IMR-90 (cell line): ENCODE measurements around the gene CCK. TPM values are rescaled to one million over a fixed set of nuclear protein-coding genes. Genes with fewer than 3 reads are reported as not detected.

Experiments used
- ATAC-seq: fragments of 200-7000 bp; cut with Tn5 transposase; 2 replicates; pipeline ENCODE4 v1.9.1; 2020; ENCODE audit warnings: low read depth, mild to moderate bottlenecking, moderate library complexity
- BruUV-seq: library from RNA; stranded (reverse); fragments of 400-500 nt; replicated peaks from 2 replicates; lab custom pipeline; 2021; lab: Mats Ljungman, UMichigan
- CTCF ChIA-PET: fragments of 300-600 bp; formaldehyde crosslinking; extraction: SDS; loops from one replicate; lab custom pipeline; 2021; ENCODE audit warnings: antibody characterized with exemption; lab: Yijun Ruan, JAX
- POLR2A ChIA-PET: fragments of 300-600 bp; sonication (Branson Sonifier 250); formaldehyde crosslinking; loops from one replicate; lab custom pipeline; 2022; ENCODE audit warnings: antibody characterized with exemption; ENCODE audit not compliant: unreplicated experiment; lab: Charles Lee
- DNase-seq: peaks from one replicate; pipeline ENCODE4 v3.0.0; 2013
- H2AFZ ChIP-seq: replicated peaks from 2 replicates; pipeline ENCODE3; 2013; ENCODE audit warnings: low read length, mild to moderate bottlenecking; ENCODE audit not compliant: poor library complexity
- H2AK5ac ChIP-seq: 2 replicates; pipeline ENCODE4 v1.6.1; 2013; ENCODE audit warnings: low read depth, low read length, inconsistent platforms
- H2AK9ac ChIP-seq: replicated peaks from 2 replicates; pipeline ENCODE3; 2013; ENCODE audit warnings: mild to moderate bottlenecking, low read depth, low read length, moderate library complexity; ENCODE audit not compliant: poor library complexity
- H2BK120ac ChIP-seq: 2 replicates; pipeline ENCODE4 v1.6.1; 2013; ENCODE audit warnings: low read depth, low read length, inconsistent platforms
- H2BK15ac ChIP-seq: 3 replicates; pipeline ENCODE4 v1.6.1; 2013; ENCODE audit warnings: low read depth, low read length, inconsistent platforms
- H2BK20ac ChIP-seq: 2 replicates; pipeline ENCODE4 v1.6.1; 2013; ENCODE audit warnings: low read depth, mild to moderate bottlenecking, inconsistent platforms, low read length, moderate library complexity
- H2BK5ac ChIP-seq: 2 replicates; pipeline ENCODE4 v1.6.1; 2013; ENCODE audit warnings: mild to moderate bottlenecking, low read depth, low read length, inconsistent platforms; ENCODE audit not compliant: poor library complexity, severe bottlenecking
- H3K14ac ChIP-seq: replicated peaks from 2 replicates; pipeline ENCODE4 v1.6.1; 2013; ENCODE audit warnings: low read depth, low read length, inconsistent platforms
- H3K18ac ChIP-seq: 2 replicates; pipeline ENCODE4 v1.6.1; 2013; ENCODE audit warnings: low read depth, low read length, control low read depth
- H3K23ac ChIP-seq: 2 replicates; pipeline ENCODE4 v1.6.1; 2013; ENCODE audit warnings: low read depth, low read length, inconsistent platforms
- H3K27ac ChIP-seq: 2 replicates; pipeline ENCODE4 v1.5.1; 2013; ENCODE audit warnings: mild to moderate bottlenecking, control low read depth, low read length; ENCODE audit not compliant: insufficient read depth
- H3K27me3 ChIP-seq: 2 replicates; pipeline ENCODE4 v1.6.1; 2013; ENCODE audit warnings: low read length; ENCODE audit not compliant: control insufficient read depth, insufficient read depth
- H3K36me3 ChIP-seq: 2 replicates; pipeline ENCODE4 v1.6.1; 2013; ENCODE audit warnings: low read length, mixed read lengths; ENCODE audit not compliant: control insufficient read depth, insufficient read depth
- H3K4ac ChIP-seq: 2 replicates; pipeline ENCODE4 v1.6.1; 2013; ENCODE audit warnings: low read depth, low read length, inconsistent platforms
- H3K4me1 ChIP-seq: 2 replicates; pipeline ENCODE4 v1.6.1; 2013; ENCODE audit warnings: low read length, mixed read lengths; ENCODE audit not compliant: control insufficient read depth, insufficient read depth
- H3K4me2 ChIP-seq: 2 replicates; pipeline ENCODE4 v1.6.1; 2013; ENCODE audit warnings: low read depth, mild to moderate bottlenecking, control low read depth, low read length, moderate library complexity
- H3K4me3 ChIP-seq: 2 replicates; pipeline ENCODE4 v1.5.1; 2013; ENCODE audit warnings: low read depth, mild to moderate bottlenecking, control low read depth, low read length, moderate library complexity; ENCODE audit not compliant: insufficient read depth
- H3K56ac ChIP-seq: 2 replicates; pipeline ENCODE4 v1.6.1; 2013; ENCODE audit warnings: low read length, inconsistent platforms; ENCODE audit not compliant: insufficient read depth; ENCODE audit errors: extremely low read depth
- H3K79me1 ChIP-seq, 2 experiments: 2 replicates each; pipeline ENCODE4 v1.6.1; 2013; ENCODE audit warnings: low read length in 2 of 2, inconsistent platforms in 1 of 2, low read depth in 1 of 2
- H3K9ac ChIP-seq: 2 replicates; pipeline ENCODE4 v1.6.1; 2013; ENCODE audit warnings: low read depth, low read length, control low read depth
- H3K9me1 ChIP-seq: 2 replicates; pipeline ENCODE4 v1.6.1; 2013; ENCODE audit warnings: low read length, inconsistent platforms; ENCODE audit not compliant: insufficient read depth
- H3K9me3 ChIP-seq: 2 replicates; pipeline ENCODE4 v1.6.1; 2013; ENCODE audit warnings: low read length; ENCODE audit not compliant: control insufficient read depth, insufficient read depth
- H4K20me1 ChIP-seq: 2 replicates; pipeline ENCODE4 v1.6.1; 2013; ENCODE audit warnings: low read length, inconsistent platforms; ENCODE audit not compliant: insufficient read depth
- H4K5ac ChIP-seq: 2 replicates; pipeline ENCODE4 v1.6.1; 2013; ENCODE audit warnings: mild to moderate bottlenecking, low read depth, low read length, control low read depth
- H4K8ac ChIP-seq, 2 experiments: 2 replicates each; pipeline ENCODE4 v1.6.1; 2013; ENCODE audit warnings: low read depth in 2 of 2, low read length in 2 of 2, control low read depth in 1 of 2, inconsistent platforms in 1 of 2
- H4K91ac ChIP-seq: 2 replicates; pipeline ENCODE4 v1.6.1; 2013; ENCODE audit warnings: low read depth, low read length, inconsistent platforms; ENCODE audit not compliant: insufficient read depth
- CEBPB ChIP-seq: IDR thresholded peaks from 2 replicates; pipeline ENCODE4 v1.6.1; 2012; ENCODE audit warnings: low read depth, low read length, improper control_type of control experiment
- CTCF ChIP-seq: conservative IDR thresholded peaks from 2 replicates; pipeline ENCODE4 v1.5.1; 2012; ENCODE audit warnings: mild to moderate bottlenecking, low read depth, low read length, improper control_type of control experiment
- FOS ChIP-seq: fragments of 150-350 bp; IDR thresholded peaks from 2 replicates; pipeline ENCODE4 v1.6.1; 2016; ENCODE audit warnings: low read depth, low read length
- MAFK ChIP-seq: IDR thresholded peaks from 2 replicates; pipeline ENCODE4 v1.6.1; 2012; ENCODE audit warnings: low read depth, low read length, improper control_type of control experiment
- MXI1 ChIP-seq: IDR thresholded peaks from 2 replicates; pipeline ENCODE4 v1.6.1; 2012; ENCODE audit warnings: low read depth, mild to moderate bottlenecking, low read length, moderate library complexity, borderline replicate concordance
- NFE2L2 ChIP-seq: fragments of 150-350 bp; IDR thresholded peaks from 2 replicates; pipeline ENCODE4 v1.6.1; 2016; ENCODE audit warnings: low read depth, mild to moderate bottlenecking, low read length
- POLR2A ChIP-seq: IDR thresholded peaks from 2 replicates; pipeline ENCODE4 v1.6.1; 2012; ENCODE audit warnings: mild to moderate bottlenecking, low read depth, low read length
- RAD21 ChIP-seq: IDR thresholded peaks from 2 replicates; pipeline ENCODE4 v1.6.1; 2012; ENCODE audit warnings: low read length, improper control_type of control experiment
- RCOR1 ChIP-seq: IDR thresholded peaks from 2 replicates; pipeline ENCODE4 v1.6.1; 2012; ENCODE audit warnings: mild to moderate bottlenecking, low read length, improper control_type of control experiment; ENCODE audit not compliant: insufficient replicate concordance
- SMC3 ChIP-seq: fragments of 150-350 bp; IDR thresholded peaks from 2 replicates; pipeline ENCODE4 v1.6.1; 2016; ENCODE audit warnings: low read depth, mild to moderate bottlenecking, antibody characterized with exemption, low read length, moderate library complexity
- WGBS, 2 experiments: methylation state at CpG; one replicate each; pipeline versions ENCODE4 v1.1.5 to v1.1.7; 2013; ENCODE audit warnings: missing lambda C conversion rate in 2 of 2; ENCODE audit not compliant: insufficient read length in 1 of 2; ENCODE audit errors: extremely low coverage in 2 of 2; 5-methylcytosine and 5-hydroxymethylcytosine counted together
- dilution Hi-C: fragments of 300-500 bp; cut with HindIII; formaldehyde crosslinking; loops from one replicate; pipeline ENCODE4 v1.14.3; 2018; ENCODE audit warnings: low sequenced_read_pairs; ENCODE audit not compliant: unreplicated experiment
- in situ Hi-C: fragments of 300-500 bp; cut with MboI; formaldehyde crosslinking; loops from 3 replicates; pipeline ENCODE4 v1.14.3; 2019; ENCODE audit warnings: low sequenced_read_pairs, inconsistent platforms, mixed read lengths
- intact Hi-C: fragments of 100-400 bp; cut with micrococcal nuclease; formaldehyde crosslinking; loops from 2 replicates; pipeline ENCODE4 v1.10.0; 2022
- polyA plus RNA-seq, 3 experiments: library from polyadenylated mRNA; depleted of rRNA; stranded (reverse); fragments of >200 nt; gene quantifications; 2 replicates each; pipeline ENCODE4 v1.2.3, GENCODE V29; 2012; ENCODE audit warnings: low replicate concordance in 1 of 3
- total RNA-seq: library from RNA; depleted of rRNA; stranded (reverse); fragments of >200 nt; gene quantifications from 2 replicates; pipeline ENCODE4 v1.2.3, GENCODE V29; 2012

Gene CCK
- total and polyA plus RNA-seq, 2 of the 4 experiments (the other 2 are of a cell fraction) = 0.43 TPM; not detected in 1

DNA sequence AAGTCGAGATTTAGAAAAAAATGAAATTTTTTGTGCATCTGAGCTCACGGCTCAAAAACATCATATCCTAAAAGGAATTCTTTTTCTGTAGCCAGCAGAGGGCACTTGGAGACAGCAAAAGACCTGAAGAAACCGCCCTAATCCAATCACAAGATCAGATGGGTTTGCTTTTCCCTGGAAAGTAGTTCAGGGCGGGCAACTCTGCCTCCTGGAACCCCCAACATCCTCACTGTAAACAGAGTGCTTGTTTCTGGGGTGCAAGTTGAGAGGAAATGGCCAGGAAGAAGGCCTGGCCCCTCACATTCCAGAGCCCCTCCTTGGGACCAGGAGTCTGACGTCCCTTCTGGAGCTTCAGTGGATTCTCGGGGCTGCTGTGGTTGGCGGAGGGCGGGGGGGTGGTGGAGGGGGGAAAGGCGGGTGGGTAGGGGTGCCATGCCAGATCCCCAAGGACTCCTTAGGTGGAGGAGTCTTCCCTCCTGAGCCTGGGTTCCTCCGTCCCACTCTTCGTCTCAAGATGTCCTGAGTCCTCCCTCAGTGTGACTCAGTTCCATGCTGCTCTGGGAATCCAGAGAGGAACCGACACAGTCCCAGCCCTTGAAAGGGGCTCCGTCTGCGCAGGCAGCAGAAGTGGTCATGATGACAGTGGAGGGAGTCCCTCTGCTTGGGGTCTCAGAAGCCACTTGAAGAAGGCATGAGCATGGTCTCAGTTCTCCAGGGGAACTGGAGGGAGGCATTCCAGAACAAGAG, 35.9 kb downstream of the CCK start:
- Histone ChIP-seq H3K23ac (no peak overlapping the region), H4K5ac (no peak overlapping the region), H3K56ac (no peak overlapping the region), H3K4ac (no peak overlapping the region), H2AK5ac (no peak overlapping the region), H3K14ac (no peak overlapping the region), H4K20me1 (no peaks in the 10 kb centered on the region), H2BK120ac (no peak overlapping the region), H3K79me1 (no peaks in the 10 kb centered on the region), H2BK20ac (no peak overlapping the region), H3K9me3 (no peaks in the 10 kb centered on the region), H3K4me2 (no peak overlapping the region), H2BK15ac (no peak overlapping the region), H3K18ac (no peak overlapping the region), H4K8ac (peak overlapping the region in 1 of 2 experiments; percentile 43; a peak in 1 of 4 replicates), H3K9ac (peak overlapping the region; percentile 16; the same call in 1 of the 2 replicates), H4K91ac (no peak overlapping the region), H2AFZ (peak overlapping the region; percentile 81), H3K9me1 (peaks cover under 1% of the 10 kb centered on the region; the same call in 1 of the 2 replicates), H3K27ac (no peak overlapping the region), H3K27me3 (peaks cover 15% of the 10 kb centered on the region; the same call in 1 of the 2 replicates), H3K4me1 (peaks cover 2% of the 10 kb centered on the region; the same call in 1 of the 2 replicates), H2AK9ac (peak overlapping the region; percentile 69), H3K4me3 (no peak overlapping the region), H2BK5ac (no peak overlapping the region), H3K36me3 (no peaks in the 10 kb centered on the region)
- no TSS peak for BruUV-seq
- ChIA-PET CTCF (interaction anchor here (0.6 to 1.7 kb wide), 6 partner anchors 9 to 219 kb away, joined by 3 to 13 read pairs (median 4); no protein-coding TSS in a partner anchor), POLR2A (no interaction called here)
- in situ Hi-C loops = loop anchor here (10.0 kb wide), 2 partner anchors 215 to 315 kb away; no protein-coding TSS in a partner anchor
- WGBS, 2 experiments = 82% methylated on average over 2 of the region's 14 CpGs; no CpG with 5 or more reads in 1 of the 2 experiments
- dilution Hi-C loops = no loop called here
- intact Hi-C loops = loop anchor here (1.0 to 5.0 kb wide), 5 partner anchors 113 to 651 kb away; no protein-coding TSS in a partner anchor
- ATAC-seq = peak; percentile 73
- DNase-seq = peak; percentile 58
- TF ChIP-seq MAFK = no peak
- no peak for TF ChIP-seq NFE2L2
- no peak for TF ChIP-seq POLR2A
- TF ChIP-seq RAD21 = peak; percentile 75
- TF ChIP-seq SMC3 = peak; percentile 76
- TF ChIP-seq MXI1 = no peak
- no peak for TF ChIP-seq RCOR1
- no peak for TF ChIP-seq FOS
- TF ChIP-seq CEBPB = no peak
- peak; percentile 69 for TF ChIP-seq CTCF
